ENCODE measurements around the gene KLHDC4.
A peak's percentile ranks its signal among the peaks of the same experiment; 100 is the strongest.

Gene KLHDC4

GRCh38 chr16:87715231-87715630 is 50.6 kb downstream of the KLHDC4 start:
- no peak for DNase-seq

DNA sequence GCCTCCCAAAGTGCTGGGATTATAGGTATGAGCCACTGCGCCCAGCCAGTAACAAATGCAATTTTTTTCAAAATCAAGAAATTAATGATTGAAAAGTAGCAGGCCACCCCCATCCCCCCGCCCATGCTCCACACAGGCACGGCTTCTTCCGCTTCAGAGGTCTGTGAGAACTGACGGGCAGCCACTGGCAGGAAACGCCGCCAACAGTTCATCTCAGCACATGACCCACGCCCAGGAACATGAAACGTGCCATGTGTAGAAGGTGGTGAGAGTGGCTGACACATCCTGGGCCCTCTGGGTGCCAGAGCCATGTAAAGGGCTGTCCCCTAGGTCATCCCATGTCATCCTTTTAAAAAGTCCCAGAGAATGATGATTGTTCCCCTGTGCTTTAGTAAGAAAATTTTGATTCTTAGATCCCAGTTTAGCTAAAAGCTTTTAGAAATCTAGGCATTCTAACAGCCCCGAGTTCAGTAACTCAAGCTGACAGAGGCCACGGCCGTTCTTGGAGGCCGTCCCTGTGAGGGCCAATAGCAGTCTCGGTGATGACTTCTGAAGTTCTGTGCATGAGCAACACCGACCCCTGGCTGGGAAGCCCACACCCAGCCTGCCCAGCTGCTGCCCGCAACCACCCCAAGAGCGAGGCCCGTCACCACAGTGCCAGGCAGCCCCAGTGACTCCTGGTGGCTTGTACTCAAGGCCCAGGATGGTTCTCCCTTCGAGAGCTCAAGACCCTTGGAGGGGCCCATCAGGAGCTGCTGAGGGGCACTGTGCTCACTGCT is 52.1 kb downstream of the KLHDC4 start:
- no peak for DNase-seq

- no peak for DNase-seq
Measured at GRCh38 chr16:87712184-87712762, 53.5 kb downstream of the KLHDC4 start.

DNA sequence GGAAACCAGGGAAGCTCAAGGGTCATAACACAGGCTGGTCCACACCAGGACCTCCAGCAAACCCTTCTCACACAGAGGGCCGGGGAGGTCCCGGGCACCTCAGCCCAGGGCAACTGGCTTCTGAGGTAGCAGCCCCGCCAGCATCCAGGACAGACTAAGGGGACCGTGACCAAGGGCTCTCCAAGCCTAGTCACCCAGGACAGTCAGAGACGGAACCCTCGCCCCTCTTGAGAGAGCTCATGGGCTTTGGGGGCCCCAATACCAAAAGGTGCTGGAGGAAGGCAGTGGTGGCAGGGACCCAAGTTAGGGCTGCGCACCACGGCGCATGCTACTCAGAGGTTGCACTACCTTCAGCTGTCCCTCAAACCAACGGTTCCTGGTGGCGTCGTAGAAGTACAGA is 54.9 kb downstream of the KLHDC4 start:
- DNase-seq = no peak

DNA sequence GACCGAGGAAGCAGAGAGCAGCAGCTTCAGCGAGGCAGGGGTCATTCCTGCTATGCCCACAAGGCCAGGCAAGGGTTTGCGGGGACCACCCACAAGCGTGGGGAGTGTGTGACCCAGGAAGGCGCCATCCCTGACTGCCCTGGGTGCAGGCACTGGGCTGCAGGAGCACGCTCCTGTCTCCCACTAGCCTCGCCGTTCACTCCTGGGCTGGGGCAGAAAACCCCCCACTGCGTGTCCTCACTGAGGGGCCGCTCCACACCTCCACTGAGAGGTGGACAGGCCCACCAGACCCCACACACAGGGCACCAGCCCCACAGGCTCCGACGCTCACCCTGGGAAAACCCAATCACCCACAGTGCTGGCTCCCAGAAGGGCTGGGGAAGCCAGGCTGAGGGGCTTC is 56.1 kb downstream of the KLHDC4 start:
- no peak for DNase-seq

- no peak for DNase-seq
Measured at GRCh38 chr16:87708881-87709638, 56.7 kb downstream of the KLHDC4 start.

- DNase-seq = no peak
Measured at GRCh38 chr16:87707714-87708580, 57.8 kb downstream of the KLHDC4 start.

- DNase-seq = no peak
Measured at GRCh38 chr16:87707097-87707496, 58.7 kb downstream of the KLHDC4 start.

GRCh38 chr16:87706278-87707000 is 59.3 kb downstream of the KLHDC4 start:
- peak; percentile 33 for DNase-seq

GRCh38 chr16:87705771-87706277 is 60.0 kb downstream of the KLHDC4 start:
- peak; percentile 57 for DNase-seq

GRCh38 chr16:87704754-87705353 is 60.9 kb downstream of the KLHDC4 start:
- DNase-seq = no peak

DNA sequence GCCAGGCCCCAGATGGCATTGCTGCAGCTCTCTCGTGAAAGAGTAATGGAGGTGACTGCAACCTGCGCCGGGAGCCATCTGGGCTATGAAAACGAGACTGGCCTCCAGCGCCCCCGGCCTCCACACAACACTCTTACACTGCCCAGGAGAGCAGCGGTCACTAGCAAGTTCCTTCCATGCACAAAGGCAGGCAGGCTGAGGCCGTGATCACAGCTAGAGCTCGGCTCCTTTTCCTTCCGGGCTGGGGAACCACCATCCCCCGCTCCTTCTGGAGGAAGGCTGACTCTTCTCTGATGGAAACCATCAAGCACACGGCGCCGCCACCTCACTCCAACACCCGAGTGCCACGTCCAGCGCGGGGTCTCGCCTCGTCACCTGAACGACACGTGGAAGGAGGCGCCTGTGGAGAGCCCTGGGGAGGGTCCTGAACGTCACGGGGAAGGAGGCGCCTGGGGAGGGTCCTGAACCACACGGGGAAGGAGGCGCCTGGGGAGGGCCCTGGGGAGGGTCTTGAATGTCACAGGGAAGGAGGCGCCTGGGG is 61.9 kb downstream of the KLHDC4 start:
- DNase-seq = peak; percentile 33

GRCh38 chr16:87703071-87703470 is 62.7 kb downstream of the KLHDC4 start:
- DNase-seq = no peak

DNA sequence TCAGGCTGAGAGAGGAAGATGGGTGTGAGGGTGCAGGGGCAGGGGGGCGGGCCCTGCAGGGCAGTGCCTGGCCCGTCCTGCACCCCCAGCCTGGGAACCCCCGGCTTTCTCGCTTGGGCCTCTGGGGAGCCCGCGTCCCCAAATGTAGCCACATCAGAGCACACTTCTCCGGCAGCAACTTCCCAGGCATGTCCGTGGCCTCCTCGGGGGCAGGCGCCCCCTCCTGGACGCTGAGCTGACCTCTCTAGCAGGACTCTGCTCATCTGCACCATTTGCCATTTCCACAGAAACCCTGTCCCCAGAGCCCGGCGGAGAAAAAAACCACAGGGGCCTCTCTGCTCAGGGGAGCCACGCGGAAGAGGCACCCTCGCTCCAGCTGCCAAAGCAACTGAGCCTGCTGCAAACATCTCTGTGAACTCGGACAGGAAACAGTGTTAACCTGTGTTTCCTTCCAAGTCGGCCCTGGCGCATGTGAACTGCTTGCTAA is 63.4 kb downstream of the KLHDC4 start:
- DNase-seq = peak; percentile 48

- peak; percentile 22 for DNase-seq
Measured at GRCh38 chr16:87701505-87701921, 64.3 kb downstream of the KLHDC4 start.

GRCh38 chr16:87701078-87701460 is 64.7 kb downstream of the KLHDC4 start:
- DNase-seq = no peak

DNA sequence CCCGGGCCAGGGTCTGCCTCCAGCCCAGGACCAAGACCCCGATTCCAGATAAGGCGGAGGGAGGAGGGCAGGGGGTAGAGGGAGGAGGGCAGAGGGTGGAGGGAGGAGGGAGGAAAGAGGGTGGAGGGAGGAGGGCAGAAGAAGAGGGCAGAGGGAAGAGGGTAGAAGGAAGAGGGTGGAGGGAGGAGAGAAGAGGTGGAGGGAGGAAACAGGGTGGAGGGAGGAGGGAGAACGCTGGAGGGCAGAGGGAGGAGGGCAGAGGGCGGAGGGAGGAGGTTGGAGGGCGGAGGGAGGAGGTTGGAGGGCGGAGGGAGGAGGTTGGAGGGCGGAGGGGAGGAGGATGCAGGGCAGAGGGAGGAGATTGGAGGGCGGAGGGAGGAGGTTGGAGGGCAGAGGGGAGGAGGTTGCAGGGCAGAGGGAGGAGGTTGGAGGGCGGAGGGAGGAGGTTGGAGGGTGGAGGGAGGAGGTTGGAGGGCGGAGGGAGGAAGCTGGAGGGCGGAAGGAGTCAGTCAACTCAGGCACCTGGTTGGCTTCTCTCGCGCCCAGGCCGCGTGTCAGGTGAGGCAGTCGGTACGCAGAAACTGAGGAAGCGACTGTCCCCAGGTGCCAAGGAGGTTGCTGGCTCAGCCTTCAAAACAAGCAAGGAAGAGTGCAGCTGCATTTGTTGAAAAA is 65.2 kb downstream of the KLHDC4 start:
- DNase-seq = no peak

DNA sequence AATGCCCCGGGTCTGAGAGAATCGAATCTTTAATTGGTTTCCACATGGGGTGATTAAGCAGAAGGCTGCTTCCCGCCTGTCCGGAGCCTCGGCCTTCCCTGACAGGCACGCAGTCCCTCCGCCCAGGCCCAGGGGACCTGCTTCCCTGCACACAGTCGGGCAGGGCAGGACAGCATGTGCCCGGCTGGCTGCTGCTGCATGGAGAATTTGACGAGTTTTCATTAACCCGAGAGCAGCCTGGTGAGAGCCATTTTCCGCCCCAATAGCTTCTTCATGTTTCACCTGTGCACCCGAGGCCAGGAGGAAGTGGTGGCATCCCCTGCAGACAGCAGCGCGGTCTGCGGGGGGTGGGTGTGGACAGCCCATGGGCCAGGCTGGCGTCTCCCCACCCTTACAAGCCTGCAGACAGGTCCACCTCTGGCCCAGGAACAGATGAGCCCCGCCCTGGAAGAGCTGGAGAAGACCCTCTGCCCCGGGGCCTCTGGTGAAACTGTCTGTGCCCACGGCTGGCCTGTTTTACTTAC is 67.0 kb downstream of the KLHDC4 start:
- no peak for DNase-seq

DNA sequence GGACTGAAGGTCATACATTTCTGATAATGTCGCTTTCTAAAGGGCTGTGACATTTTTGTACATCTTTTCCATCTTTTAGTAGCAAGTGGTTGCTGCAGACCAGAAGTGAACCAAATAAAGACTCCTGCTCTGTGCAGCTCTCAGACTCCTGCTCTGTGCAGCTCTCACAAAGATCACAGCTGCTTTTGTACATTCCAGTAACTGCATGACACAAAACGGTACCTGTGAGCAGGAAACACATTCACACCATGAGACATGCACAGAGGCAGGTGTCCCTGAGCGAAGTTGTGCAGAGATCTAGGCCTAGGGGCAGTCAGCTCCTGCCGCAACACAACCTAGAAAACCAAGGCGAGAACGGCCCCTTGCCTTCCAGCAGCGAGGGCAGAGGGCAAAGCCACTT is 67.5 kb downstream of the KLHDC4 start:
- DNase-seq = no peak

DNA sequence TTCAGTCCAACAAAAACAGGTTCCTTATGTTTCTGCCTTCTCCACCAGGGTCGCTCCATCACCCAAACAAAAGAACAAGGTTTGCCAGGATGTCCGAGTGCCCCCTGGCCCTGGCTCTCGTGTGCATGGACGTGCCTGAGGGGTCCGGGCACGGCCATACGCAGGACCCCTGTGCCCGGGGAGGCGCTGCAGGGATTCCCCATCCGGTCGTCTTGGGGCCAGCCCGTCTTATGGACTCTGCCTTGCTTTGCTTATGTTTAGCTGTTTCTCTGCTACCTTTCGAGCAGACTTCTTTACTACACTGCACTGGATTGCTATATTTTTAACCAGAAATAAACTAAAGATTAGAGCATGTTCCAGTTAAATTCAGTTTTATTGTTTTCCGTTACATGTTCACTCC is 68.0 kb downstream of the KLHDC4 start:
- DNase-seq = no peak

Measured in retina (tissue), 1 donor.